Neural cell (in vitro differentiated cells): Measurements from ENCODE around the gene WRAP73.

Source experiments
- EP300 ChIP-seq: fragments of 450-650 bp; conservative IDR thresholded peaks from 2 replicates; pipeline ENCODE4 v1.6.1; 2014; ENCODE audit warnings: antibody characterized with exemption, mild to moderate bottlenecking, moderate library complexity; ENCODE audit not compliant: poor library complexity, severe bottlenecking
- EZH2 ChIP-seq: fragments of 200-600, 300-800 bp; shearing (Covaris generic), sonication (generic); IDR thresholded peaks from 2 replicates; pipeline ENCODE4 v1.6.1; 2014; ENCODE audit warnings: antibody characterized with exemption, low read length, borderline replicate concordance, mild to moderate bottlenecking; ENCODE audit not compliant: insufficient read depth, poor library complexity, severe bottlenecking
- POLR2AphosphoS5 ChIP-seq: IDR thresholded peaks from 2 replicates; pipeline ENCODE4 v1.6.1; 2012
- TAF1 ChIP-seq: IDR thresholded peaks from 2 replicates; pipeline ENCODE4 v1.6.1; 2012; ENCODE audit warnings: low read depth
- TF ChIP-seq, protein P1 (sequence below): fragments of 450-650 bp; IDR thresholded peaks from 2 replicates; pipeline ENCODE4 v1.5.1; 2014; ENCODE audit warnings: antibody characterized with exemption, mild to moderate bottlenecking, moderate library complexity; ENCODE audit not compliant: poor library complexity, severe bottlenecking
- TF ChIP-seq, protein P2 (sequence below): IDR thresholded peaks from 2 replicates; pipeline ENCODE4 v1.6.1; 2012; ENCODE audit warnings: borderline replicate concordance

DNA sequence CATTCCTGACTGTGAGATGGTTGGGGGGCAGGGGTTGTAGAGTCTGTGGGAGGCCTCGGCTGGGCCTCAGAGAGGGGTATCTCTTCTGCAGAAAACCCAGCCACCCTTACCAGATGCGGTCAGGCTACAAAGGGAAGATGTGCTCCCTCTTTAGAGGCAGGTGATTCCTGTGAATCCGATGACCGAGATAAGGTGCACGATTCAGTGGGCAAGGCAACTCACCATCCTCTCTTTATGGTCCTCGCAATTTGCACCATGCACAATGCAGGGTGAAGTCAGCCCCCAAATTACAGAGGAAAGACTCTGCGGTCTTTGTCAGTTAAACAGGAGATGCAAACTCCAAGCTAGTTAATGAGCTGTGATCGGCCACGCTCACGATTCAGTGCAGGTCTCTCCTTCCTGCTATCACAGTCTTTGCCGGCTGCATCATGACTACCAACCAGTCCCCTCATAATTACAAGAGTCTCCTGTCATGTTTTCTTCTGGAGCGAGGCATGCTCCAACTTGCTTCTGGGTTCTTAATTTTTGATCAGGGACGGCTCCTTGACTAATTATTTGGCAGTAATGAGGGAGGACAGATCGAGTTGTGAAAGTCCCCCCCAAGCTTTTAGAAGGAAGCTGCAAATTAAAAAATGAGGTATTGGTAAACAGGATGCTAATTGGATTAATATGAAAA lies 14.9 kb upstream of the WRAP73 start:
- TF ChIP-seq, protein P1, sequence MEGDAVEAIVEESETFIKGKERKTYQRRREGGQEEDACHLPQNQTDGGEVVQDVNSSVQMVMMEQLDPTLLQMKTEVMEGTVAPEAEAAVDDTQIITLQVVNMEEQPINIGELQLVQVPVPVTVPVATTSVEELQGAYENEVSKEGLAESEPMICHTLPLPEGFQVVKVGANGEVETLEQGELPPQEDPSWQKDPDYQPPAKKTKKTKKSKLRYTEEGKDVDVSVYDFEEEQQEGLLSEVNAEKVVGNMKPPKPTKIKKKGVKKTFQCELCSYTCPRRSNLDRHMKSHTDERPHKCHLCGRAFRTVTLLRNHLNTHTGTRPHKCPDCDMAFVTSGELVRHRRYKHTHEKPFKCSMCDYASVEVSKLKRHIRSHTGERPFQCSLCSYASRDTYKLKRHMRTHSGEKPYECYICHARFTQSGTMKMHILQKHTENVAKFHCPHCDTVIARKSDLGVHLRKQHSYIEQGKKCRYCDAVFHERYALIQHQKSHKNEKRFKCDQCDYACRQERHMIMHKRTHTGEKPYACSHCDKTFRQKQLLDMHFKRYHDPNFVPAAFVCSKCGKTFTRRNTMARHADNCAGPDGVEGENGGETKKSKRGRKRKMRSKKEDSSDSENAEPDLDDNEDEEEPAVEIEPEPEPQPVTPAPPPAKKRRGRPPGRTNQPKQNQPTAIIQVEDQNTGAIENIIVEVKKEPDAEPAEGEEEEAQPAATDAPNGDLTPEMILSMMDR = no peak
- TF ChIP-seq POLR2AphosphoS5 (no peak), EP300 (no peak), EZH2 (no peak), TAF1 (no peak)
- TF ChIP-seq, protein P2, sequence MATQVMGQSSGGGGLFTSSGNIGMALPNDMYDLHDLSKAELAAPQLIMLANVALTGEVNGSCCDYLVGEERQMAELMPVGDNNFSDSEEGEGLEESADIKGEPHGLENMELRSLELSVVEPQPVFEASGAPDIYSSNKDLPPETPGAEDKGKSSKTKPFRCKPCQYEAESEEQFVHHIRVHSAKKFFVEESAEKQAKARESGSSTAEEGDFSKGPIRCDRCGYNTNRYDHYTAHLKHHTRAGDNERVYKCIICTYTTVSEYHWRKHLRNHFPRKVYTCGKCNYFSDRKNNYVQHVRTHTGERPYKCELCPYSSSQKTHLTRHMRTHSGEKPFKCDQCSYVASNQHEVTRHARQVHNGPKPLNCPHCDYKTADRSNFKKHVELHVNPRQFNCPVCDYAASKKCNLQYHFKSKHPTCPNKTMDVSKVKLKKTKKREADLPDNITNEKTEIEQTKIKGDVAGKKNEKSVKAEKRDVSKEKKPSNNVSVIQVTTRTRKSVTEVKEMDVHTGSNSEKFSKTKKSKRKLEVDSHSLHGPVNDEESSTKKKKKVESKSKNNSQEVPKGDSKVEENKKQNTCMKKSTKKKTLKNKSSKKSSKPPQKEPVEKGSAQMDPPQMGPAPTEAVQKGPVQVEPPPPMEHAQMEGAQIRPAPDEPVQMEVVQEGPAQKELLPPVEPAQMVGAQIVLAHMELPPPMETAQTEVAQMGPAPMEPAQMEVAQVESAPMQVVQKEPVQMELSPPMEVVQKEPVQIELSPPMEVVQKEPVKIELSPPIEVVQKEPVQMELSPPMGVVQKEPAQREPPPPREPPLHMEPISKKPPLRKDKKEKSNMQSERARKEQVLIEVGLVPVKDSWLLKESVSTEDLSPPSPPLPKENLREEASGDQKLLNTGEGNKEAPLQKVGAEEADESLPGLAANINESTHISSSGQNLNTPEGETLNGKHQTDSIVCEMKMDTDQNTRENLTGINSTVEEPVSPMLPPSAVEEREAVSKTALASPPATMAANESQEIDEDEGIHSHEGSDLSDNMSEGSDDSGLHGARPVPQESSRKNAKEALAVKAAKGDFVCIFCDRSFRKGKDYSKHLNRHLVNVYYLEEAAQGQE = no peak
